GM21528 (cell line): ENCODE measurements around the gene KIRREL3.

ENCODE experiments used
- ATAC-seq: cut with Tn5 transposase; IDR thresholded peaks from one replicate; pipeline ENCODE4 v1.9.1; 2021; ENCODE audit warnings: mild to moderate bottlenecking, moderate library complexity; ENCODE audit not compliant: unreplicated experiment, low FRiP score

The KIRREL3 gene

GRCh38 chr11:126999366-126999765 lies 1.2 kb downstream of the KIRREL3 start:
- ATAC-seq, result no peak

- ATAC-seq, result no peak
These were observed 2.9 kb downstream of the KIRREL3 start for GRCh38 chr11:126997641-126998040.

- no peak for ATAC-seq
These were observed 3.4 kb downstream of the KIRREL3 start for GRCh38 chr11:126997196-126997595.

- ATAC-seq, result no peak
These were observed 4.3 kb downstream of the KIRREL3 start for GRCh38 chr11:126996036-126996804.

GRCh38 chr11:126993599-126993998 lies 7.0 kb downstream of the KIRREL3 start:
- ATAC-seq, result no peak

- ATAC-seq, result no peak
These were observed 7.8 kb downstream of the KIRREL3 start for GRCh38 chr11:126992804-126993111.

GRCh38 chr11:126992065-126992803 lies 8.3 kb downstream of the KIRREL3 start:
- ATAC-seq, result no peak

- no peak for ATAC-seq
These were observed 9.0 kb downstream of the KIRREL3 start for GRCh38 chr11:126991596-126991995.

GRCh38 chr11:126990716-126991480 lies 9.7 kb downstream of the KIRREL3 start:
- ATAC-seq, result no peak

GRCh38 chr11:126989942-126990715 lies 10.4 kb downstream of the KIRREL3 start:
- peak; percentile 87 for ATAC-seq

GRCh38 chr11:126988655-126989054 lies 11.9 kb downstream of the KIRREL3 start:
- no peak for ATAC-seq

- ATAC-seq, result no peak
These were observed 18.9 kb downstream of the KIRREL3 start for GRCh38 chr11:126981635-126982034.

- ATAC-seq, result no peak
These were observed 21.7 kb downstream of the KIRREL3 start for GRCh38 chr11:126978911-126979310.

- no peak for ATAC-seq
These were observed 22.4 kb downstream of the KIRREL3 start for GRCh38 chr11:126978165-126978564.

GRCh38 chr11:126973051-126973450 lies 27.5 kb downstream of the KIRREL3 start:
- ATAC-seq, result no peak

GRCh38 chr11:126971305-126971704 lies 29.3 kb downstream of the KIRREL3 start:
- ATAC-seq, result no peak

- ATAC-seq, result no peak
These were observed 30.6 kb downstream of the KIRREL3 start for GRCh38 chr11:126969865-126970479.

- ATAC-seq, result no peak
These were observed 31.7 kb downstream of the KIRREL3 start for GRCh38 chr11:126968915-126969314.

GRCh38 chr11:126965331-126965730 lies 35.2 kb downstream of the KIRREL3 start:
- ATAC-seq, result no peak
